ENCODE data around the gene TAAR2.

DNA sequence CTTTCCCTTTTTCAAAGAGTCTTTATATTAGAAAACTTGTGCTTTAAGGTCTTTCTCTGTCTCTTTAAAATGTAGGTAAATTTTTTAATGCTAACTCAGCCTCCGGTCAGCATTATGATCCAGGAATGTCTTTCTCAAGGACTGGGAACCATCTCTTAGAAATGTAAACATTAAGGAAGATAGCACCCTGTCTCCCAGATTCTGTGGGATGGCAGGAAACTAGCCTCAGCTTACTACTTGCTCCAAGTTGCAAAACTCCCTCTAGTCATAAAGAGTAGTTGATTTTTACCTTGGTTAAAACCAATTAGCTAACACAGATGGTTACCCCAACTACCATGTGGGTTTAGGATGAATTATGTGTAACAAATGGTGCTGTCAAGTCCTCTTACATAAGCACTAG lies 39.6 kb upstream of the TAAR2 start:
- TF ChIP-seq GATA2 (IDR thresholded peaks at IDR 0.05; ENCODE audit: insufficient read depth, insufficient read length, low read depth, low read length): no peak
- TF ChIP-seq POLR2A (IDR thresholded peaks at IDR 0.05; ENCODE audit: low read depth, low read length): no peak
- TF ChIP-seq CTCF (IDR thresholded peaks at IDR 0.05; ENCODE audit: extremely low read depth in 1 of 2, insufficient read depth in 1 of 2, low read depth in 1 of 2, low read length in 2 of 2): no peak
- no peak for TF ChIP-seq MAX (IDR thresholded peaks at IDR 0.05; ENCODE audit: insufficient read depth, insufficient read length)
- TF ChIP-seq POLR2AphosphoS5 (IDR thresholded peaks at IDR 0.05; ENCODE audit: insufficient read depth, low read depth, low read length): no peak
- TF ChIP-seq EZH2 (IDR thresholded peaks at IDR 0.05; ENCODE audit: borderline replicate concordance, low read depth, low read length, severe bottlenecking): no peak
